Measurements from ENCODE around the gene L1CAM.

The L1CAM gene

GRCh38 chrX:153927922-153928760 lies 42.2 kb upstream of the L1CAM start:
- Mint-ChIP-seq H3K4me3 (peak overlapping the region; percentile 92), H3K27ac (peak overlapping the region; percentile 95), H3K27me3 (no peaks in the 10 kb centered on the region), H3K4me1 (ENCODE audit: low read depth) (peaks cover 25% of the 10 kb centered on the region), H3K9me3 (ENCODE audit: low read depth) (no peaks in the 10 kb centered on the region), H3K36me3 (peaks cover 2% of the 10 kb centered on the region)

- H3K9me3 Mint-ChIP-seq (ENCODE audit: low read depth): no peaks in the 10 kb centered on the region
- no peaks in the 10 kb centered on the region for H3K27me3 Mint-ChIP-seq
- H3K4me3 Mint-ChIP-seq: peak overlapping the region; percentile 91
- peak overlapping the region; percentile 91 for H3K27ac Mint-ChIP-seq
- H3K36me3 Mint-ChIP-seq: peaks cover 2% of the 10 kb centered on the region
- H3K4me1 Mint-ChIP-seq (ENCODE audit: low read depth): peaks cover 24% of the 10 kb centered on the region
Measured at GRCh38 chrX:153927672-153927921, 41.6 kb upstream of the L1CAM start.

DNA sequence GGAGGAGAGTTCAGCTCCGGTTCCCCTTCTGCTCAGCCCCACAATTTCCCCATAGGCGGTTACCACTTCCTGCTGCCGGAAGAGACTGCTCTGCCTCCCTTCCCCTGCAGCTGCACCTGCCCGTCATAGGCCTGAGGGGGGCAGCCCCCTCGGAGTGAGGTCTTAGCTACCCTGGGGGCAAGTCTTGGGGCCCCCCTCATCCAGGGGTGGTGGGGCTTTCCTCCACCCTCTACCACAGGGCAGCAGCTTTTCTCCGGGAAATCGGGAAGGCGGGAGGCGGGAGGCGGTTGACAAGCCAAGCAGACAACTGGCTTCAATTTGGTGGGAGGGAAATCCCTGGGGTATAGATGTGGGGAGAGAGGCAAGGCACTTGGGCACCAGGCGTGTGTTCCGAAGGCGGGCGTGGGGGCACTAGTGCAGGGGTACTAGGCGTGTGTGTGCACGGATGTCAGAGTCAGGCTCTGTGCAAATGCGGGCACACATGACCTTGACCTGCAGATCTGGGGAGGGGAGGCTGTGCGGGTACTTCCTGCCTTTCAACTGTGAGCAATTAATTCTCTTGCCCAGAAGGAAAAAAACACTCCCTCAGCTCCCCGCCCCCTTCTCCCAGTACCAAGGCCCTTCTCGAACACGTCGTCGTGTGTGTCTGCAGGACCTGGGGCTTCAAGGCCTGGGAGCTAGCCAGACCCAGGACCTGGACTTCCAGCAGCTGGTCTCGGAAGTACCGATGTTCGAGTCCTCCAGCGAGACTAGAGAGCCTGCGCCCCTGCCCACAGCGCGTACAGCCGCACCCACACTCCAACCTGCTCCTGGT lies 41.1 kb upstream of the L1CAM start:
- H3K4me1 Mint-ChIP-seq (ENCODE audit: low read depth): peaks cover 28% of the 10 kb centered on the region
- H3K9me3 Mint-ChIP-seq (ENCODE audit: low read depth): no peaks in the 10 kb centered on the region
- H3K4me3 Mint-ChIP-seq: peak overlapping the region; percentile 91
- H3K36me3 Mint-ChIP-seq: peaks cover 2% of the 10 kb centered on the region
- no peaks in the 10 kb centered on the region for H3K27me3 Mint-ChIP-seq
- peak overlapping the region; percentile 91 for H3K27ac Mint-ChIP-seq

DNA sequence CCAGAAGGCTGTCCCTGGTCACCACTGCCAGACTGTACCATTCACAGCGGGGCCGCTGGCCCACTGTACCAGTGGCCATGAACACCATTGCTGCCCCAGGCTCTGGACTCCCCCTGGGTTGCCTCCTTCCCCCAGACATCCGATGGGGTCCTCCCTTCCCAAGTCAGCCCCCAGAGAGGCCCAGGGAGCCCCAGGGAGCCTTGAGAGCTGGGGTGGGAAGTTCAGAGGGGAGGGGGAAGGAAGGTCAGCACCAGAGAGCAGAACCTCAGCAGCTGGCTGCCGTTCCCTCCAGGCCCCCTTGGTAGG lies 40.5 kb upstream of the L1CAM start:
- Mint-ChIP-seq H3K27ac (peak overlapping the region; percentile 91), H3K4me1 (ENCODE audit: low read depth) (peaks cover 27% of the 10 kb centered on the region), H3K4me3 (peak overlapping the region; percentile 91)

DNA sequence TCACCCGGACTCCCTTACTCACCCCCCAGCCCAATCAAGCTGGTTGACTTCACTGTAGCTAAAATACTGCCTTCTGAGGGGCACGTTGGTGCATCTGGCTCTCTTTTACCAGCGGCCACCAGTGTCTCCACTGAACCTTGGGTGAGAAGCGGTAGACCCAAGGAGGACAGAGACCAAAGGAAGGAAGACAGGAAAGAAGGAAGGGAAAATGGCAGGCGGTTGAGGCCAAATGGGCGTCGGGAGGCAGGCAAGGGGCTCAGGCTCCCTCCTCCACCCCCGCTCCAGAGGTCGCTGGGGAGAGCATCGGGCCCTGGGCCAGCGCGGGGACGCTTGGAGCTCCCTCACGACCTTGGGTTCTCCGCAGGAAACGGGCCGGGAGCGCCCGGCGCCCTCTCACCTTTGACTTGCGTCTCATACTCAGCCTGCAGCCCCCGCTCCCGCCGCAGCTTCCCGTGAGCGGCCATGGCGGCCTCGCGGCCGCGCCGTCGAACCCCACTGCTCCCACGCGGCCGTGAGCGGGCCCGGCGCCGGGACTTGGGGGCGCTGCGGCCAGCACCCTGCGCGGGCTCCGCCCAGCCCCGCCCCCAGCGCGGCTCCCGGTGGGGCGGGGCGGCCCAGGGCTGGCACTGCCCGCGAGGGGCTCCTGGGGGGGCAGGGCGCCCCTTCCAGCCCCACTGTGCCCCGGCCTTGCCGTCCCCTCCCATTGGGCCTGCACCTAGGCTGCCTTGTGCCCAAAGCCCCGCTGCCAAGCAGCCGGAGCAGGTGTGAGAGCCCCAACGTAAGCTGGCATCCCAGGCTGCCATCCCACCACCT lies 40.0 kb upstream of the L1CAM start, which contains the start of gene ARHGAP4:
ARHGAP4 (minus strand) TSS at position 526 of the 813 bp plus-strand sequence; CDS start at position 464, 62 bp downstream.
- Mint-ChIP-seq H3K4me1 (ENCODE audit: low read depth) (peaks cover 24% of the 10 kb centered on the region), H3K36me3 (peaks cover 2% of the 10 kb centered on the region), H3K4me3 (peak within 1 kb of the TSS; percentile 95), H3K27ac (peak within 1 kb of the TSS; percentile 93), H3K9me3 (ENCODE audit: low read depth) (no peaks in the 10 kb centered on the region), H3K27me3 (no peaks in the 10 kb centered on the region)

More for the DNA sequence above, 40.5 kb upstream of the L1CAM start:
- Mint-ChIP-seq H3K27me3 (no peaks in the 10 kb centered on the region), H3K36me3 (peaks cover 2% of the 10 kb centered on the region), H3K9me3 (ENCODE audit: low read depth) (no peaks in the 10 kb centered on the region)

DNA sequence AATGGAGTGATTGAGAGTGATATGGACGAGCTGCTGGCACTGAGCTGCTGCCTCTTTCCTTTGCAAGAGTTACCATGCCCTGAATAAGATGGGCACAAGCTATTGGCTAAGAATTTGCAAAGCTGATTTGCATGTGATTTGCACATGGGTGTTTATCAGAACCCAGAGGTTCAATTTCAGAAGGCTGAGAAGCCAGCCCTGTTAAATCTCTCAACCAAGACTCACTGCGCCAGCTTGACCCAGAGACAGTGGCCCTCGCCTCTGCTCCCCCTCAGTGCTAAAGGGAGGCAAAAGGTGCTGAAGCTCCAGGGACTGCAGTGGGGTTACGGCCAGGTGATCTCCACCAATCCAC lies 39.4 kb upstream of the L1CAM start:
- H3K4me1 Mint-ChIP-seq (ENCODE audit: low read depth): peaks cover 23% of the 10 kb centered on the region

GRCh38 chrX:153924149-153924861 lies 38.3 kb upstream of the L1CAM start:
- Mint-ChIP-seq H3K9me3 (ENCODE audit: low read depth) (no peaks in the 10 kb centered on the region), H3K27ac (peak overlapping the region; percentile 93), H3K4me1 (ENCODE audit: low read depth) (peaks cover 27% of the 10 kb centered on the region), H3K36me3 (peaks cover 2% of the 10 kb centered on the region), H3K27me3 (no peaks in the 10 kb centered on the region), H3K4me3 (peak overlapping the region; percentile 95)

More for the DNA sequence above, 39.4 kb upstream of the L1CAM start:
- no peaks in the 10 kb centered on the region for H3K27me3 Mint-ChIP-seq
- H3K36me3 Mint-ChIP-seq: peaks cover 2% of the 10 kb centered on the region
- no peaks in the 10 kb centered on the region for H3K9me3 Mint-ChIP-seq (ENCODE audit: low read depth)
- peak overlapping the region; percentile 95 for H3K4me3 Mint-ChIP-seq
- peak overlapping the region; percentile 93 for H3K27ac Mint-ChIP-seq

DNA sequence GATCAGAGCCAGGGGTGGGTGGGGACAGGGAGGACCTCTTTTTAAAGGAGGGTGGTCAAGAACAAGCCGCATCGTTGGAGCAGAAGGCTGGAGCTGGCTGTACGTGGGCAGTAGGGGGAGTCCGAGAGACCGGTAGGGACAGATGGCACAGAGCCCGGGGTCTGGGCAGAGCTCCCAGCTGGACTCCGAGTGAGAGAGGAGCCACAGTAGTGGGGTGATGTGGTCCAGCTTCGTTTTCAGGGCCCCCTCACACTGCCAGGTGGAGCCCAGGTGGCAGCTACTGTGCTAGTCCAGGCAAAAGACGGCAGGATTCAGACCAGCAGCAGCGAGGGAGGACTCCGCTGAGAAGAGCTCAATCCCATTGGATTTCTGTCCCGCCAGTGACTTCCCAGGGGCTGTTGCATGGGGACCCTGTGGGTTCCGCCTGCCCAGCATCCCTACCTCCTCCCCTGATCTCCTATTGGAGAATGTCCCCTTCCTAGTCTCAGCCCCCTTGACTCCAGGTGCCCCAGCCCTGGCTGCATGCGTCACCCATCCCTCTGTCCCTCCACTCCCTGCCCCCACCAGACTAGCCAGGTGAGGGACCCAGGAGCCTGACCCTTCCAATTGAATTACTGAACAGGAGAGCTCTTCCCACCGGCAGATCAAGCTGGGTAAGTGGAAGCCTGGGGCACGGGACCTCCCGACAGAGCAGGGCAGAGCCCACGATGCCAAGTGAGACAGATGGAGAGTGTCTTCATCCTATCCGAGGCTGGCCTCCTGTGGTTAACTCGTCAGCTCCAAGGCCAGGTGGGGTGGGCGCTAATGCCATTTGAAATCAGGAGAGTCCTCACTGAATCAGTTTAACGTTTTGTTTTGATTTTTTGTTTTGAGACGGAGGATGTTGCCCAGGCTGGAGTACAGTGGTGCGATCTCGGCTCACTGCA lies 37.2 kb upstream of the L1CAM start:
- H3K36me3 Mint-ChIP-seq: no peaks in the 10 kb centered on the region
- H3K9me3 Mint-ChIP-seq (ENCODE audit: low read depth): no peaks in the 10 kb centered on the region
- peaks cover 23% of the 10 kb centered on the region for H3K4me1 Mint-ChIP-seq (ENCODE audit: low read depth)
- H3K4me3 Mint-ChIP-seq: peak overlapping the region; percentile 95
- H3K27me3 Mint-ChIP-seq: no peaks in the 10 kb centered on the region
- peak overlapping the region; percentile 86 for H3K27ac Mint-ChIP-seq

DNA sequence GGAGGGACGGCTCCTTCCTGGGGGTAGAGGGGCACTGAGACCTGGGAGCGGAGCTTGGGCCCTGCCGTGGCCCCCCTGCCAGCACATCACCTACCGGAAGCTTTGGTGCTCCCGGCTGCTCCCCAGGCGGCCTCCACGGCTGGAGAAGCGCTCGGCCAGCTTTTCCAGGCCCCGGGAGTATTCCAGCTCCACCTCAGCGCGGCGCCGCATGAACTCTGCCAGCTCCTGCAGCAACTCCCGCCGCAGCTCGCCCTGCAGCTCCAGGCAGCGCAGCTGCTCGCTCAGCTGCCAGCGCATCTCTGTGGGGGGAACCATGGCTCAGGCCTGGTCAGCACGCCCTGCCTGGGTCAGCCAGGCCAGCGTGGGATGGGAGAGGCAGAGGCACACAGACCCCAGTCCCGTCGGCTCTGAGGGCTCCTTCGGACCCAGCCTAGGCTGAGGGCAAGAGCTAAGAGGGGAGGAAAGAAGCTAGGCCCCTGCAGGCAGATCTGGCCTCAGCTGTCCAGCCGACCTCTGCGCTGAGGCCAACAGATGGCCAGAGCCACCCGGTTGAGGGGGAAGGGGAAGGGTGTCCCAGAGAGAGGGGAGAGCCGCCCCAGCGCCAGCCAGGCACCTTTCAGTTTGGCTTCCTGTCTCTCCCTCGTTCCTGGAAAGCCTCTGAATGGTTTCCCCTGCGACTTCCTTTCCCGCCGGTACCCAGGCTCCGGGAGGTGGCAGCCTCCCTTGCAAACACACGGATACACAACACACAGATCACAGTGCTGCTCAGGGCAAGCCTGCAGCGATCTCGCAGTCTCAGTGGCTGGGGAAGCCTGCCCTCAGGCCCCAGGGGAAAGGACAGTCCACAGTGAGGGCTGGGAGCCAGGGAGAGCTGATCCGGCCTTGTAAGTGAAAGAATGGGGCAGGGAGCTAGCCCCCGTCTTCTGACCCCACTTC lies 35.8 kb upstream of the L1CAM start:
- Mint-ChIP-seq H3K9me3 (ENCODE audit: low read depth) (no peaks in the 10 kb centered on the region), H3K4me1 (ENCODE audit: low read depth) (peaks cover 21% of the 10 kb centered on the region), H3K27me3 (no peaks in the 10 kb centered on the region), H3K27ac (peak overlapping the region; percentile 50), H3K4me3 (peak overlapping the region; percentile 95), H3K36me3 (no peaks in the 10 kb centered on the region)

DNA sequence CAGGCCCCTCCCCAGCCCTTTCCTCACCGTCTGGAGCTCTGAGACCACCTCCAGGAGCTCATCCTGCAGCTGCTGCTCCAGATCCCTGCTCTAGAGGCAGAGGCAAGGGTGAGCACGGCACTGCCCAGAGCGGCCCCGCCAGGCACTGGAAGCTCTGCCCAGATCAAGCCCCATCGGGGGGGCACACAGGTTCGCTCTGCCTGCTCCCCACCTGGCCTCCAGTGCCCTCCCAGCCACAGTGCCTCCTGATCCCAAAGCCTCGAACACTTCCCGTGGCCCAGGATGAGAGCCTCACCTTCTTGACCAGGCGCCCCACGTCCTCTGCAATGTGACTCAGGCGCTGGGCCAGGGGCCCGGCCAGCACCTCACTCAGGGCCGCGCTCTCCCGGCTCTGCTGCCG lies 35.1 kb upstream of the L1CAM start:
- Mint-ChIP-seq H3K27me3 (no peaks in the 10 kb centered on the region), H3K36me3 (no peaks in the 10 kb centered on the region), H3K27ac (peak overlapping the region; percentile 10), H3K4me1 (ENCODE audit: low read depth) (peaks cover 22% of the 10 kb centered on the region), H3K4me3 (no peak overlapping the region), H3K9me3 (ENCODE audit: low read depth) (no peaks in the 10 kb centered on the region)

GRCh38 chrX:153920546-153920945 lies 34.6 kb upstream of the L1CAM start:
- Mint-ChIP-seq H3K9me3 (ENCODE audit: low read depth) (no peaks in the 10 kb centered on the region), H3K4me3 (no peak overlapping the region), H3K4me1 (ENCODE audit: low read depth) (peaks cover 23% of the 10 kb centered on the region), H3K27me3 (no peaks in the 10 kb centered on the region), H3K27ac (no peak overlapping the region), H3K36me3 (no peaks in the 10 kb centered on the region)

- no peaks in the 10 kb centered on the region for H3K9me3 Mint-ChIP-seq (ENCODE audit: low read depth)
- H3K36me3 Mint-ChIP-seq: no peaks in the 10 kb centered on the region
- H3K4me3 Mint-ChIP-seq: no peak overlapping the region
- peak overlapping the region; percentile 41 for H3K27ac Mint-ChIP-seq
- no peaks in the 10 kb centered on the region for H3K27me3 Mint-ChIP-seq
- peaks cover 22% of the 10 kb centered on the region for H3K4me1 Mint-ChIP-seq (ENCODE audit: low read depth)
Measured at GRCh38 chrX:153919281-153919680, 33.3 kb upstream of the L1CAM start.

- no peaks in the 10 kb centered on the region for H3K9me3 Mint-ChIP-seq (ENCODE audit: low read depth)
- no peak overlapping the region for H3K4me3 Mint-ChIP-seq
- H3K36me3 Mint-ChIP-seq: no peaks in the 10 kb centered on the region
- H3K27me3 Mint-ChIP-seq: no peaks in the 10 kb centered on the region
- H3K27ac Mint-ChIP-seq: no peak overlapping the region
- peaks cover 16% of the 10 kb centered on the region for H3K4me1 Mint-ChIP-seq (ENCODE audit: low read depth)
Measured at GRCh38 chrX:153917869-153918268, 31.9 kb upstream of the L1CAM start.

All from activated naive CD8-positive, alpha-beta T cell (primary cell).